Measurements from ENCODE around the gene ASPDH. TPM values are rescaled to one million over a fixed set of nuclear protein-coding genes. Genes with fewer than 3 reads are reported as not detected.

ASPDH gene
- total RNA-seq, 4 donors from 2014 or later: not detected

DNA sequence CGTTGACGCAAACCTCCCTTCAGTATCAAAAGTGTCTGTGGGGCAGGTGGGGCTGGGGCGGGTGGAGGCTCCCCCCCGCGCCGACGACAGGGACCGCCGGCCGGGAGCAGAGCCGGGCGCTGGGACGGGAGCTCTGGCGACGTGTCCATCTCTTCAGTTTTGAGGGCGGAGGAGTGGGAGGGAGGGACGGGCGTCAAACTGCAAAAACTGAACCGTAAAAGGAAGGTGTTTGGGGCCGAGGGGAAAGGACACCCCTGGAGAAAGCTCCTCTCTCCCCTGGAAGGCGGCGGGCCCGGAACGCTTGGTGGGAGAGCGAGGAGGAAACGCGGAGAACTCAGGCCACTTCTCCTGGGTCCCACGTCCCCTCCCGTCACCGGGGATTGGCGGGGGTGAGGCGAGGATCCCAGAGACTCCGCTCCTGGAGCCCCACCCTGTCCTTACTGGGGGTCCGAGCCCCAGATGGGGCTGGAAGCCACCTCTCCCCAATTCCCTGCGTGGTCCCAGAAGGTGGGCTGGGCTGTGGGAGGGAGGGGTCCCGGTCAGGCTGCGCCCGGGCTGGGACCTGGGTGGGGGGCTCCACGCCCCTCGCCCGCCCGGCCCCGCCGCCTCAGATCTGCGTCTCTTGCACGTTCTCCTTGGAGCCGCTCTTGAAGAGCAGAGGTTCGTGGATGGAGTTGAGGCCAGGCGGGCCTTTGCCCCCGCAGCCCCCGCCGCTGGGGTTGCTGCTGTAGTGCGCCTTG, 3.4 kb upstream of the ASPDH start:
- H3K36me3 ChIP-seq: no peaks in the 10 kb centered on the region
- no peak for TF ChIP-seq POLR2A (IDR thresholded peaks at IDR 0.05)
- no peak for TF ChIP-seq POLR2AphosphoS5 (IDR thresholded peaks at IDR 0.05)
- TF ChIP-seq, protein P1, sequence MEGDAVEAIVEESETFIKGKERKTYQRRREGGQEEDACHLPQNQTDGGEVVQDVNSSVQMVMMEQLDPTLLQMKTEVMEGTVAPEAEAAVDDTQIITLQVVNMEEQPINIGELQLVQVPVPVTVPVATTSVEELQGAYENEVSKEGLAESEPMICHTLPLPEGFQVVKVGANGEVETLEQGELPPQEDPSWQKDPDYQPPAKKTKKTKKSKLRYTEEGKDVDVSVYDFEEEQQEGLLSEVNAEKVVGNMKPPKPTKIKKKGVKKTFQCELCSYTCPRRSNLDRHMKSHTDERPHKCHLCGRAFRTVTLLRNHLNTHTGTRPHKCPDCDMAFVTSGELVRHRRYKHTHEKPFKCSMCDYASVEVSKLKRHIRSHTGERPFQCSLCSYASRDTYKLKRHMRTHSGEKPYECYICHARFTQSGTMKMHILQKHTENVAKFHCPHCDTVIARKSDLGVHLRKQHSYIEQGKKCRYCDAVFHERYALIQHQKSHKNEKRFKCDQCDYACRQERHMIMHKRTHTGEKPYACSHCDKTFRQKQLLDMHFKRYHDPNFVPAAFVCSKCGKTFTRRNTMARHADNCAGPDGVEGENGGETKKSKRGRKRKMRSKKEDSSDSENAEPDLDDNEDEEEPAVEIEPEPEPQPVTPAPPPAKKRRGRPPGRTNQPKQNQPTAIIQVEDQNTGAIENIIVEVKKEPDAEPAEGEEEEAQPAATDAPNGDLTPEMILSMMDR (IDR thresholded peaks at IDR 0.05): no peak
- no peak for TF ChIP-seq EP300 (IDR thresholded peaks at IDR 0.05; ENCODE audit: low read depth)
- H3K4me1 ChIP-seq: no peaks in the 10 kb centered on the region
- 33 to 56% methylated on average over 6 to 42 of the region's 53 CpGs for WGBS, 2 donors (ENCODE audit: low coverage in 1 of 2)
- peaks cover 30% of the 10 kb centered on the region for H3K27me3 ChIP-seq
- no peak overlapping the region for H3K27ac ChIP-seq
- H3K4me3 ChIP-seq: no peak overlapping the region
- no peak for DNase-seq
- intact Hi-C loops (cut with DNase I; ENCODE audit: low total_unique reads) (no loop called here), in situ Hi-C loops (cut with MboI; ENCODE audit: low pct_ligation_motif_present in 1 of 4, low pct_unique_long_range_greater_than_20kb in 1 of 4, low sequenced_read_pairs in 3 of 4) (no loop called here)
- H3K9me3 ChIP-seq: no peaks in the 10 kb centered on the region

DNA sequence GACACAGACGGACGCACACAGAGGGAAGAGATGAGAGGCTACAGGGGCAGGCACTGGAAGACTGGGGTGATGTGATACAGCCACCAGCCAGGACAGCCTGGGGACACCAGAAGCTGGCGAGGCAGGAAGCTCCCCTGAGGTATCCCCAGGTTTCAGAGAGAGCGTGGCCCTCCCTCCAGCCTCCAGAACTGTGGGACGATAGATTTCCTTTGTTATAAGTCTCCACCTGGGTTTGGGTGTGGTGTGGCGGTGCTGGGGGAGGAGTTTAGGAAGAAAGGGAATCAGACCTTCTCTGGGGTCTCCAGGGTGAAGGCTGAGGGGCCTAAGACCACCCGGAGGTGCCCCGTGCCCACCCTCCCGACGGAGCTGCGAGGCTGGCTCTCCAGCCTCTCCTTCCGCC, 2.7 kb upstream of the ASPDH start:
- Histone ChIP-seq H3K36me3 (no peaks in the 10 kb centered on the region), H3K27me3 (peaks cover 30% of the 10 kb centered on the region), H3K4me1 (peaks cover 0 to 5% (median 0%) of the 10 kb centered on the region in 4 donors), H3K27ac (no peak overlapping the region), H3K9me3 (no peaks in the 10 kb centered on the region), H3K4me3 (no peak overlapping the region)
- in situ Hi-C loops (cut with MboI; ENCODE audit: low pct_ligation_motif_present in 1 of 4, low pct_unique_long_range_greater_than_20kb in 1 of 4, low sequenced_read_pairs in 3 of 4) (no loop called here), intact Hi-C loops (cut with DNase I; ENCODE audit: low total_unique reads) (no loop called here)
- WGBS, 2 donors (ENCODE audit: low coverage in 1 of 2): 36 to 41% methylated on average over 4 to 12 of the region's 12 CpGs
- no peak for DNase-seq
- TF ChIP-seq, protein P1 (IDR thresholded peaks at IDR 0.05): no peak
- TF ChIP-seq POLR2A (IDR thresholded peaks at IDR 0.05) (no peak), POLR2AphosphoS5 (IDR thresholded peaks at IDR 0.05) (no peak), EP300 (IDR thresholded peaks at IDR 0.05; ENCODE audit: low read depth) (no peak)

DNA sequence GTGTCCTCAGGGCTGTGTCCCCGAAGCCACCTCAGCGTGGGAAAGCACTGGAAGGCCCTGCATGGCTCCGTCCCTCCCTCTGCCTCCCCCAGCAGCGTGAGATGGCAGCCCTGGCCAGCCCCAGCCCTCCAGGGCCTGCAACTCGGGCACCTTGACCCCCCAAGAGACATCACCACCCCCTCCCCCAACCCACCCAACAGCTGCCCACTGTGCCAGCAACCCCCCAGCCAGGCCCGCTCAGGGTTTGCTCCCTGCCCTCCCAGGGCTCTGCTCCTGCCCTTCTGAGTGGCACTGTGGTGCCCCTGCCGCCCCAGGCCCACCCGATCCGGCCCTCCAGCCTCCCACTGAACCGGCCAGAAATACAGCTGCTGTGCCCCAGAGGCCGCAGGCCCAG, 1.5 kb upstream of the ASPDH start:
- H3K27ac ChIP-seq: no peak overlapping the region
- intact Hi-C loops (cut with DNase I; ENCODE audit: low total_unique reads) (no loop called here), in situ Hi-C loops (cut with MboI; ENCODE audit: low pct_ligation_motif_present in 1 of 4, low pct_unique_long_range_greater_than_20kb in 1 of 4, low sequenced_read_pairs in 3 of 4) (no loop called here)
- peaks cover 5 to 11% (median 6%) of the 10 kb centered on the region in 4 donors for H3K4me1 ChIP-seq
- TF ChIP-seq EP300 (IDR thresholded peaks at IDR 0.05; ENCODE audit: low read depth): no peak
- no peak for TF ChIP-seq POLR2AphosphoS5 (IDR thresholded peaks at IDR 0.05)
- no peak for TF ChIP-seq POLR2A (IDR thresholded peaks at IDR 0.05)
- TF ChIP-seq, protein P1 (IDR thresholded peaks at IDR 0.05): no peak
- H3K9me3 ChIP-seq: no peaks in the 10 kb centered on the region
- DNase-seq: no peak
- H3K36me3 ChIP-seq: no peaks in the 10 kb centered on the region
- no peak overlapping the region for H3K4me3 ChIP-seq
- peaks cover 30% of the 10 kb centered on the region for H3K27me3 ChIP-seq
- 75% methylated on average over 9 of the region's 11 CpGs; no CpG with 5 or more reads in 1 of the 2 donors for WGBS, 2 donors (ENCODE audit: low coverage in 1 of 2)

DNA sequence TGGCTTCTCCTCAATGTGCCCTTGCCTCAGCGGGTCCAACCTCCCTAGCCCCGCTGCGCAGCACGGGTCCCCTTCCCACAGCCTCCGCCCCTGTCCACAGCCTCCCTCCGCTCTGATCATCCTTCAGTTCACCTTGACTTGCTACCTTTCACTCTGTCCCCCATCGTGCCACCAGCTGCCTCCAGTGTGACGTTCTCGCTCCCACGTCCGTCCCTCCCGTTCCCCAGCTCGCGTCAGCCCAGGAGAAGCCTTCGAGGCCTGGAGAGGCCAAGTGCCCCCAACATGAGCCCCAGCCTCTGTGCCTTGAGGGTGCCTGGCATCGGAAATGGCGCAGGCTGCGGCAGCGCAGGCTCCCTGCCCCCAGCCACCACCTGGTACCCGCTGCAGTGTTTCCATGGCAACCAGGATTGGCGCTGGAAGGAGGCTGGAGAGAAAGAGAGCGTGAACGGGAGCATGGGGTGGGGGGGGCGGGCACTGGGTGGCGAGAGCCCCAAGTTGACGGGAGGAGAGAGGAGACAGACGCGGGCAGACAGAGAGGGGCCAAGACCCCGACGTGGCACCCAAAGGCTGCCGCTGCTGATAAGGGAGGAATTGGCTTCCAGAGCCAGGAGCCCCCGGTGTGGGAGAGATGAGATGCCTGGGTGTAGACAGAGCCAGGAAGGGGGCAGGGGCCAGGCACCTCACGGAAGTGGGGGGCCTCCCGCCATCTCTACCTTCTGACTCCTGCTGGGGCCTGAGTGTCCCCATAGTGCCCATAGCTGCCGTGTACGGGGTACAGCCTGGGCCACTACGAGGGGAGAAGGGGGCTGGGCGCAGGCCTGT, 844 bp upstream of the ASPDH start:
- Histone ChIP-seq H3K4me3 (no peak overlapping the region), H3K4me1 (peaks cover 7 to 14% (median 9%) of the 10 kb centered on the region in 4 donors), H3K36me3 (no peaks in the 10 kb centered on the region), H3K27ac (no peak overlapping the region), H3K27me3 (peaks cover 30% of the 10 kb centered on the region), H3K9me3 (no peaks in the 10 kb centered on the region)
- in situ Hi-C loops (cut with MboI; ENCODE audit: low pct_ligation_motif_present in 1 of 4, low pct_unique_long_range_greater_than_20kb in 1 of 4, low sequenced_read_pairs in 3 of 4): no loop called here
- TF ChIP-seq POLR2AphosphoS5 (IDR thresholded peaks at IDR 0.05): no peak
- TF ChIP-seq, protein P1 (IDR thresholded peaks at IDR 0.05): no peak
- intact Hi-C loops (cut with DNase I; ENCODE audit: low total_unique reads): no loop called here
- WGBS, 2 donors (ENCODE audit: low coverage in 1 of 2): 7 to 48% methylated on average over 3 to 34 of the region's 38 CpGs
- no peak for DNase-seq

Data from transverse colon (tissue), 4 donors.